ENCODE data around the gene CYB5R2. TPM values are rescaled to one million over a fixed set of nuclear protein-coding genes. Genes with fewer than 3 reads are reported as not detected.

CYB5R2 gene
- total RNA-seq, 1 donor from 2014 or later = 6.8 TPM

- peaks cover 18% of the 10 kb centered on the region for H3K36me3 Mint-ChIP-seq (ENCODE audit: low read depth, unreplicated experiment)
- no peak for DNase-seq (ENCODE audit: low spot score)
- no peak overlapping the region for H3K27ac Mint-ChIP-seq (ENCODE audit: unreplicated experiment)
- H3K4me3 Mint-ChIP-seq (ENCODE audit: unreplicated experiment) = no peak overlapping the region
- H3K27me3 Mint-ChIP-seq (ENCODE audit: unreplicated experiment) = peaks cover 4% of the 10 kb centered on the region
- no peaks in the 10 kb centered on the region for H3K9me3 Mint-ChIP-seq (ENCODE audit: unreplicated experiment)
- TF ChIP-seq CTCF (IDR thresholded peaks at IDR 0.05; ENCODE audit: unreplicated experiment) = no peak
- no peaks in the 10 kb centered on the region for H3K4me1 Mint-ChIP-seq (ENCODE audit: unreplicated experiment)
These were observed 43.3 kb downstream of the CYB5R2 start for GRCh38 chr11:7630002-7630401.

- Mint-ChIP-seq H3K36me3 (ENCODE audit: low read depth, unreplicated experiment) (peaks cover 12% of the 10 kb centered on the region), H3K4me3 (ENCODE audit: unreplicated experiment) (no peak overlapping the region), H3K27ac (ENCODE audit: unreplicated experiment) (no peak overlapping the region), H3K9me3 (ENCODE audit: unreplicated experiment) (no peaks in the 10 kb centered on the region), H3K27me3 (ENCODE audit: unreplicated experiment) (peaks cover 5% of the 10 kb centered on the region), H3K4me1 (ENCODE audit: unreplicated experiment) (no peaks in the 10 kb centered on the region)
- no peak for TF ChIP-seq CTCF (IDR thresholded peaks at IDR 0.05; ENCODE audit: unreplicated experiment)
- no peak for DNase-seq (ENCODE audit: low spot score)
These were observed 44.6 kb downstream of the CYB5R2 start for GRCh38 chr11:7628660-7629059.

GRCh38 chr11:7622721-7623120, 50.6 kb downstream of the CYB5R2 start:
- Mint-ChIP-seq H3K4me1 (ENCODE audit: unreplicated experiment) (no peaks in the 10 kb centered on the region), H3K9me3 (ENCODE audit: unreplicated experiment) (no peaks in the 10 kb centered on the region), H3K27me3 (ENCODE audit: unreplicated experiment) (peaks cover 4% of the 10 kb centered on the region), H3K27ac (ENCODE audit: unreplicated experiment) (no peak overlapping the region), H3K4me3 (ENCODE audit: unreplicated experiment) (no peak overlapping the region), H3K36me3 (ENCODE audit: low read depth, unreplicated experiment) (peaks cover 4% of the 10 kb centered on the region)
- no peak for TF ChIP-seq CTCF (IDR thresholded peaks at IDR 0.05; ENCODE audit: unreplicated experiment)
- DNase-seq (ENCODE audit: low spot score) = no peak

GRCh38 chr11:7621554-7621953, 51.7 kb downstream of the CYB5R2 start:
- no peak for DNase-seq (ENCODE audit: low spot score)
- peaks cover 4% of the 10 kb centered on the region for H3K27me3 Mint-ChIP-seq (ENCODE audit: unreplicated experiment)
- H3K36me3 Mint-ChIP-seq (ENCODE audit: low read depth, unreplicated experiment) = peaks cover 4% of the 10 kb centered on the region
- H3K4me1 Mint-ChIP-seq (ENCODE audit: unreplicated experiment) = no peaks in the 10 kb centered on the region
- H3K9me3 Mint-ChIP-seq (ENCODE audit: unreplicated experiment) = no peaks in the 10 kb centered on the region
- no peak for TF ChIP-seq CTCF (IDR thresholded peaks at IDR 0.05; ENCODE audit: unreplicated experiment)
- H3K4me3 Mint-ChIP-seq (ENCODE audit: unreplicated experiment) = no peak overlapping the region
- no peak overlapping the region for H3K27ac Mint-ChIP-seq (ENCODE audit: unreplicated experiment)

DNA sequence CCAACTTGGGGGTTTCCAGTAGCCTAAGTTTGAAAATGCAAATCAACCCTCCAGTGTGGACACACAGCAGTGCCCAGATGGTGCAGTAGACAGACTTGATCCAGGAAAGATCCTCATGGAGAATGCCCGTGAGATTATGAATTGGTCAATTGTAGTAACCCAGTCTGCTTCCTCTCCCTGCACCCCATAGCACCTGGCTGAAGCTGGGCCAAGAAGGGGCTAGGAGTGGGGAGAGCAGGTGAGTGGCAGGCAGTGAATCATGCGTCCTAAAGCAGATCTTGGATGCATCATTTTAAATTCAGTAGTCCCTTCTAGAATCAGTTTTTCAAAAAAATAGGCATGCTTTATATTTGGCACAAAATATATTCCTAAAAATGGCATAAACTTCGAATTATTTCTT, 52.2 kb downstream of the CYB5R2 start:
- Mint-ChIP-seq H3K27me3 (ENCODE audit: unreplicated experiment) (peaks cover 4% of the 10 kb centered on the region), H3K36me3 (ENCODE audit: low read depth, unreplicated experiment) (peaks cover 4% of the 10 kb centered on the region), H3K4me1 (ENCODE audit: unreplicated experiment) (no peaks in the 10 kb centered on the region), H3K4me3 (ENCODE audit: unreplicated experiment) (no peak overlapping the region), H3K27ac (ENCODE audit: unreplicated experiment) (no peak overlapping the region), H3K9me3 (ENCODE audit: unreplicated experiment) (no peaks in the 10 kb centered on the region)
- TF ChIP-seq CTCF (IDR thresholded peaks at IDR 0.05; ENCODE audit: unreplicated experiment) = no peak
- no peak for DNase-seq (ENCODE audit: low spot score)
